H1 (cell line): ENCODE data around the gene EVI2A. TPM values are rescaled to one million over a fixed set of nuclear protein-coding genes. Genes with fewer than 3 reads are reported as not detected.

ENCODE experiments used
- CTCF ChIA-PET: fragments of 300-600 bp; sonication (Branson Sonifier 250); formaldehyde crosslinking; loops from one replicate; lab custom pipeline; 2021; ENCODE audit not compliant: partially characterized antibody; lab: Charles Lee
- POLR2A ChIA-PET: fragments of 300-600 bp; sonication (Branson Sonifier 250); formaldehyde crosslinking; loops from one replicate; lab custom pipeline; 2021; ENCODE audit warnings: inconsistent platforms; ENCODE audit not compliant: partially characterized antibody; lab: Charles Lee
- DNase-seq, 2 experiments: peaks; one replicate each; pipeline versions ENCODE4 v3.0.0 to v3.0.0-alpha.2; 2010 to 2022; ENCODE audit warnings: low spot score in 2 of 2, low read depth in 1 of 2, mixed read lengths in 1 of 2
- FAIRE-seq: peaks from 2 replicates; lab custom pipeline; 2011; peaks lifted over from hg19 to GRCh38; lab: Jason Lieb, UNC
- H2AFZ ChIP-seq: 2 replicates; pipeline ENCODE4 v1.8.1; 2012; ENCODE audit warnings: low read length, inconsistent platforms
- H2AK5ac ChIP-seq: 2 replicates; pipeline ENCODE4 v1.6.1; 2013; ENCODE audit warnings: low read depth, low read length
- H2BK120ac ChIP-seq: replicated peaks from 2 replicates; pipeline ENCODE3; 2013; ENCODE audit warnings: low read depth, low read length, inconsistent platforms
- H2BK12ac ChIP-seq: 2 replicates; pipeline ENCODE4 v1.6.1; 2013; ENCODE audit warnings: low read depth, low read length
- H2BK15ac ChIP-seq: 2 replicates; pipeline ENCODE4 v1.6.1; 2013; ENCODE audit warnings: low read length
- H2BK20ac ChIP-seq: 2 replicates; pipeline ENCODE4 v1.6.1; 2013; ENCODE audit warnings: low read length
- H2BK5ac ChIP-seq: 2 replicates; pipeline ENCODE4 v1.6.1; 2013; ENCODE audit warnings: low read depth, low read length
- H3K14ac ChIP-seq: 2 replicates; pipeline ENCODE4 v1.6.1; 2013; ENCODE audit warnings: inconsistent platforms; ENCODE audit not compliant: insufficient read length
- H3K18ac ChIP-seq: 2 replicates; pipeline ENCODE4 v1.6.1; 2013; ENCODE audit warnings: low read length; ENCODE audit errors: extremely low read depth
- H3K23ac ChIP-seq: 2 replicates; pipeline ENCODE4 v1.6.1; 2013; ENCODE audit warnings: inconsistent platforms; ENCODE audit not compliant: insufficient read length
- H3K23me2 ChIP-seq: 2 replicates; pipeline ENCODE4 v1.6.1; 2013; ENCODE audit warnings: low read depth, low read length
- H3K27ac ChIP-seq: 2 replicates; pipeline ENCODE4 v1.6.1; 2011; ENCODE audit warnings: low read depth, low read length, inconsistent platforms
- H3K27me3 ChIP-seq, 4 experiments: replicated peaks in 1 of 4; 1 replicate in 1 of 4; 2 replicates in 3 of 4; pipeline versions ENCODE4 v1.6.1 to v1.8.1; 2011 to 2013; ENCODE audit warnings: low read length in 3 of 4, mild to moderate bottlenecking in 3 of 4, inconsistent platforms in 2 of 4, mixed read lengths in 2 of 4, moderate library complexity in 1 of 4; ENCODE audit not compliant: control insufficient read depth in 3 of 4, insufficient read depth in 3 of 4; ENCODE audit errors: extremely low read depth in 1 of 4
- H3K36me3 ChIP-seq, 4 experiments: 2 replicates each; pipeline versions ENCODE4 v1.6.1 to v1.8.1; 2011 to 2013; ENCODE audit warnings: mild to moderate bottlenecking in 4 of 4, low read length in 3 of 4, moderate library complexity in 2 of 4, control low read depth in 1 of 4, inconsistent platforms in 1 of 4; ENCODE audit not compliant: insufficient read depth in 4 of 4, control insufficient read depth in 2 of 4
- H3K4ac ChIP-seq: replicated peaks from 2 replicates; pipeline ENCODE3; 2013; ENCODE audit warnings: low read length, low read depth, mixed read lengths, inconsistent platforms; ENCODE audit not compliant: insufficient read length
- H3K4me1 ChIP-seq, 4 experiments: replicated peaks in 1 of 4; 1 replicate in 1 of 4; 2 replicates in 3 of 4; pipeline versions ENCODE4 v1.6.1 to v1.8.1; 2011 to 2013; ENCODE audit warnings: low read length in 3 of 4, inconsistent platforms in 2 of 4, mixed read lengths in 1 of 4; ENCODE audit not compliant: insufficient read depth in 4 of 4, control insufficient read depth in 3 of 4
- H3K4me2 ChIP-seq, 2 experiments: 2 replicates each; pipeline versions ENCODE4 v1.6.1 to v1.8.1; 2011 to 2013; ENCODE audit warnings: low read depth in 2 of 2, low read length in 2 of 2, control low read depth in 1 of 2, inconsistent platforms in 1 of 2, mild to moderate bottlenecking in 1 of 2; ENCODE audit not compliant: insufficient read depth in 1 of 2
- H3K4me3 ChIP-seq, 4 experiments: fragments of 200-600, 300-600 bp in 1 of 4; sonication (generic), shearing (Covaris generic), sonication (Bioruptor Twin) in 1 of 4; 2 replicates each; pipeline versions ENCODE4 v1.5.1 to v1.8.1; 2011 to 2016; ENCODE audit warnings: low read length in 4 of 4, low read depth in 3 of 4, control low read depth in 2 of 4, inconsistent platforms in 2 of 4, mild to moderate bottlenecking in 2 of 4, mixed read lengths in 1 of 4, moderate library complexity in 1 of 4; ENCODE audit not compliant: insufficient read depth in 2 of 4; ENCODE audit errors: extremely low read depth in 1 of 4
- H3K56ac ChIP-seq: replicated peaks from 2 replicates; pipeline ENCODE3; 2013; ENCODE audit warnings: low read depth, mild to moderate bottlenecking, mixed read lengths, low read length, inconsistent platforms; ENCODE audit not compliant: insufficient read length
- H3K79me1 ChIP-seq: 2 replicates; pipeline ENCODE4 v1.6.1; 2013; ENCODE audit warnings: low read depth, low read length, control low read depth
- H3K79me2 ChIP-seq, 2 experiments: 2 replicates each; pipeline versions ENCODE4 v1.6.1 to v1.8.1; 2012 to 2013; ENCODE audit warnings: low read length in 2 of 2, mild to moderate bottlenecking in 2 of 2, inconsistent platforms in 1 of 2; ENCODE audit not compliant: insufficient read depth in 2 of 2, control insufficient read depth in 1 of 2
- H3K9ac ChIP-seq, 4 experiments: replicated peaks in 1 of 4; 1 replicate in 1 of 4; 2 replicates in 3 of 4; pipeline versions ENCODE4 v1.6.1 to v1.8.1; 2011 to 2013; ENCODE audit warnings: low read depth in 3 of 4, low read length in 3 of 4, control low read depth in 2 of 4, mild to moderate bottlenecking in 2 of 4, moderate library complexity in 2 of 4, inconsistent platforms in 1 of 4; ENCODE audit errors: extremely low read depth in 1 of 4
- H3K9me3 ChIP-seq, 2 experiments: 2 replicates each; pipeline versions ENCODE4 v1.6.1 to v1.8.1; 2012 to 2013; ENCODE audit warnings: mild to moderate bottlenecking in 2 of 2, moderate library complexity in 2 of 2, control low read depth in 1 of 2, inconsistent platforms in 1 of 2, low read depth in 1 of 2, low read length in 1 of 2, mixed read lengths in 1 of 2; ENCODE audit not compliant: insufficient read depth in 2 of 2
- H4K20me1 ChIP-seq, 2 experiments: replicated peaks in 1 of 2; 2 replicates each; pipeline versions ENCODE3 to v1.8.1; 2011 to 2013; ENCODE audit warnings: inconsistent platforms in 2 of 2, low read length in 2 of 2, mild to moderate bottlenecking in 1 of 2; ENCODE audit not compliant: insufficient read depth in 2 of 2, control insufficient read depth in 1 of 2
- H4K5ac ChIP-seq: 2 replicates; pipeline ENCODE4 v1.6.1; 2013; ENCODE audit warnings: low read length, low read depth, mixed read lengths, inconsistent platforms; ENCODE audit not compliant: insufficient read length
- H4K8ac ChIP-seq: 2 replicates; pipeline ENCODE4 v1.8.0; 2013; ENCODE audit warnings: mild to moderate bottlenecking, moderate library complexity, low read length, inconsistent platforms; ENCODE audit not compliant: insufficient read depth; ENCODE audit errors: extremely low read depth
- H4K91ac ChIP-seq: replicated peaks from 2 replicates; pipeline ENCODE3; 2013; ENCODE audit warnings: low read length, mixed read lengths, inconsistent platforms; ENCODE audit not compliant: insufficient read length
- ASH2L ChIP-seq: fragments of 200-600, 300-600 bp; sonication (generic); IDR thresholded peaks from one replicate; pipeline ENCODE4 v1.7.1; 2017; ENCODE audit warnings: low read length
- BRCA1 ChIP-seq: IDR thresholded peaks from 2 replicates; pipeline ENCODE4 v1.6.1; 2012; ENCODE audit warnings: low read depth, low read length, improper control_type of control experiment
- CHD1 ChIP-seq: IDR thresholded peaks from 2 replicates; pipeline ENCODE4 v1.6.1; 2012; ENCODE audit warnings: low read depth, low read length, improper control_type of control experiment
- EGR1 ChIP-seq: IDR thresholded peaks from 2 replicates; pipeline ENCODE4 v1.6.1; 2011; ENCODE audit warnings: low read depth, low read length, borderline replicate concordance
- HDAC2 ChIP-seq, 2 experiments: fragments of 300-600 bp in 1 of 2; sonication (generic) in 1 of 2; IDR thresholded peaks; 2 replicates each; pipeline ENCODE4 v1.6.1; 2011 to 2012; ENCODE audit warnings: low read depth in 2 of 2, low read length in 2 of 2, mild to moderate bottlenecking in 2 of 2, moderate library complexity in 2 of 2, borderline replicate concordance in 1 of 2, inconsistent platforms in 1 of 2
- HDAC6 ChIP-seq: IDR thresholded peaks from one replicate; pipeline ENCODE4 v1.7.1; 2012; ENCODE audit warnings: low read depth, mild to moderate bottlenecking, inconsistent platforms, low read length, moderate library complexity
- JUND ChIP-seq: IDR thresholded peaks from 2 replicates; pipeline ENCODE4 v1.6.1; 2011; ENCODE audit warnings: mild to moderate bottlenecking, improper control_type of control experiment, low read length
- KDM1A ChIP-seq: fragments of 200-600, 300-600 bp; sonication (generic); IDR thresholded peaks from 2 replicates; pipeline ENCODE4 v1.7.1; 2016; ENCODE audit warnings: mild to moderate bottlenecking, low read length, borderline replicate concordance
- NRF1 ChIP-seq: IDR thresholded peaks from 2 replicates; pipeline ENCODE4 v1.6.1; 2011; ENCODE audit warnings: mild to moderate bottlenecking, low read depth, low read length, improper control_type of control experiment
- RBBP5 ChIP-seq: IDR thresholded peaks from 2 replicates; pipeline ENCODE4 v1.7.1; 2012; ENCODE audit warnings: low read depth, mild to moderate bottlenecking, inconsistent platforms, low read length, moderate library complexity, borderline replicate concordance
- SP2 ChIP-seq: IDR thresholded peaks from 2 replicates; pipeline ENCODE4 v1.6.1; 2012; ENCODE audit warnings: mild to moderate bottlenecking, low read length, inconsistent platforms
- SRF ChIP-seq: IDR thresholded peaks from 2 replicates; pipeline ENCODE4 v1.6.1; 2011; ENCODE audit warnings: mild to moderate bottlenecking, low read depth, low read length, moderate library complexity
- TAF7 ChIP-seq: optimal IDR thresholded peaks from 2 replicates; pipeline ENCODE3; 2011; ENCODE audit warnings: low read depth, mild to moderate bottlenecking, inconsistent platforms, low read length, moderate library complexity, borderline replicate concordance
- ZNF274 ChIP-seq: IDR thresholded peaks from 2 replicates; pipeline ENCODE4 v1.7.0; 2012; ENCODE audit warnings: low read length, borderline replicate concordance; ENCODE audit errors: extremely low read depth
- WGBS, 2 experiments: shearing (Covaris generic) in 1 of 2; methylation state at CpG; one replicate each; pipeline versions ENCODE4 v1.1.6 to v1.1.7; 2013 to 2015; ENCODE audit warnings: low lambda C conversion rate in 2 of 2, mixed read lengths in 2 of 2, inconsistent platforms in 1 of 2, low coverage in 1 of 2, missing lambda C conversion rate in 1 of 2; ENCODE audit not compliant: insufficient replicate concordance in 2 of 2, insufficient coverage in 1 of 2, insufficient read length in 1 of 2; ENCODE audit errors: extremely low coverage in 1 of 2, missing lambda C conversion rate in 1 of 2; 5-methylcytosine and 5-hydroxymethylcytosine counted together
- polyA plus RNA-seq, 7 experiments: library from polyadenylated mRNA; depleted of rRNA in 3 of 7; stranded (reverse) in 5 of 7; unstranded in 2 of 7; fragments of >200 nt in 5 of 7; fragments of 200-250 nt in 2 of 7; gene quantifications; 1 replicate in 5 of 7; 2 replicates in 1 of 7; 4 replicates in 1 of 7; pipeline versions ENCODE4 v1.2.1 to v1.2.3, GENCODE V29; 2011 to 2013; ENCODE audit warnings: missing spikeins in 2 of 7, mixed read lengths in 2 of 7
- total RNA-seq: library from RNA; stranded (reverse); fragmentation: NEBNext Ultra II Directional; extraction: Animal tissue kit (Norgen Biotek cat#: 25700); gene quantifications from 2 replicates; pipeline ENCODE4 v1.2.1, GENCODE V29; 2021

Gene EVI2A
- total and polyA plus RNA-seq, 2 of the 8 experiments (the other 6 are each of a cell fraction or from before 2014, with no cell fraction given), result not detected

- H3K79me1 ChIP-seq, result no peaks in the 10 kb centered on the region
- H3K27ac ChIP-seq, result peak overlapping the region; percentile 35; the same call in 1 of the 2 replicates
- H2BK120ac ChIP-seq, result no peak overlapping the region
- peaks cover 0 to 1% (median 0%) of the 10 kb centered on the region in 4 experiments; a peak in 1 of 7 replicates for H3K27me3 ChIP-seq
- no peak overlapping the region; the same call in 1 of the 2 replicates for H3K18ac ChIP-seq
- H3K4me3 ChIP-seq, result 0 out of 8 replicates have a peak overlapping the region, but pooled peaks of 1 of the 4 experiments have one; percentile 4
- ChIA-PET POLR2A (no interaction called here), CTCF (interaction anchor here (0.7 to 3.6 kb wide), 5 partner anchors 10 to 103 kb away, joined by 3 to 11 read pairs (median 4); no protein-coding TSS in a partner anchor)
- no peaks in the 10 kb centered on the region for H4K20me1 ChIP-seq
- H3K23ac ChIP-seq, result no peak overlapping the region
- H3K56ac ChIP-seq, result no peak overlapping the region
- H3K4me1 ChIP-seq, result peaks cover 0 to 4% (median 1%) of the 10 kb centered on the region in 4 experiments; a peak in 4 of 7 replicates
- FAIRE-seq (peak; percentile 80), DNase-seq (peak in 1 of 2 experiments; percentile 34)
- H3K79me2 ChIP-seq, result no peaks in the 10 kb centered on the region
- H4K5ac ChIP-seq, result peak overlapping the region; percentile 60
- H2BK12ac ChIP-seq, result peak overlapping the region; percentile 33; the same call in 1 of the 2 replicates
- no peaks in the 10 kb centered on the region for H3K23me2 ChIP-seq
- 70% methylated on average over 1 of the region's 1 CpG; no CpG with 5 or more reads in 1 of the 2 experiments for WGBS, 2 experiments
- H3K9me3 ChIP-seq, result no peaks in the 10 kb centered on the region
- H2BK20ac ChIP-seq, result no peak overlapping the region
- 0 out of 7 replicates have a peak overlapping the region, but pooled peaks of 1 of the 4 experiments have one; percentile 6 for H3K9ac ChIP-seq
- no peak overlapping the region for H3K14ac ChIP-seq
- H2BK5ac ChIP-seq, result no peak overlapping the region; the same call in 1 of the 2 replicates
- H3K36me3 ChIP-seq, result peaks cover 0 to 7% (median under 1%) of the 10 kb centered on the region in 4 experiments; a peak in 2 of 8 replicates
- peak overlapping the region; percentile 15 to 41; a peak in 1 of 4 replicates for H3K4me2 ChIP-seq
- H2AK5ac ChIP-seq, result no peak overlapping the region
- H2BK15ac ChIP-seq, result no peak overlapping the region
- H4K91ac ChIP-seq, result no peak overlapping the region
- no peak overlapping the region for H3K4ac ChIP-seq
- H4K8ac ChIP-seq, result no peak overlapping the region
- H2AFZ ChIP-seq, result no peak overlapping the region
- TF ChIP-seq NRF1 (no peak), EGR1 (no peak), KDM1A (no peak), BRCA1 (no peak), HDAC6 (no peak), SRF (no peak), ASH2L (no peak), ZNF274 (no peak), SP2 (no peak), JUND (0 out of 2 replicates have a peak, but pooled peaks have one; percentile 8), CHD1 (no peak), TAF7 (no peak), HDAC2 (IDR thresholded peaks at IDR 0.05; ENCODE audit: borderline replicate concordance in 1 of 2, low read depth in 2 of 2, low read length in 2 of 2) (no peak), RBBP5 (no peak)
Measured at GRCh38 chr17:31269578-31269983, 51.8 kb downstream of the EVI2A start.
